Kidney (tissue), 14 donors: ENCODE results near the gene ARHGEF3. TPM values are rescaled to one million over a fixed set of nuclear protein-coding genes. Genes with fewer than 3 reads are reported as not detected.
"Not testable (repeated sequence)": the region's sequence is repeated elsewhere in the genome, so short reads cannot be mapped to it uniquely, and the experiment has no call there.

Experiments used
- DNase-seq, 5 donors: peaks; one replicate each; pipeline ENCODE4 v3.0.0-alpha.2; 2013 to 2020
- FAIRE-seq: peaks from 2 replicates; lab custom pipeline; 2012; peaks lifted over from hg19 to GRCh38; lab: Jason Lieb, UNC
- H3K27ac ChIP-seq, 2 donors: one replicate each; pipeline ENCODE4 v1.7.0; 2013; ENCODE audit warnings: low read depth in 2 of 2, low read length in 2 of 2, inconsistent platforms in 1 of 2
- H3K27me3 ChIP-seq: one replicate; pipeline ENCODE4 v1.7.1; 2013; ENCODE audit warnings: low read length, inconsistent platforms; ENCODE audit not compliant: control insufficient read depth, insufficient read depth
- H3K36me3 ChIP-seq, 3 donors: one replicate each; pipeline versions ENCODE4 v1.7.0 to v1.7.1; 2013; ENCODE audit warnings: low read length in 3 of 3, control low read depth in 1 of 3, inconsistent platforms in 1 of 3; ENCODE audit not compliant: insufficient read depth in 3 of 3, control insufficient read depth in 2 of 3
- H3K4me1 ChIP-seq, 3 donors: one replicate each; pipeline versions ENCODE4 v1.7.0 to v1.7.1; 2013; ENCODE audit warnings: low read length in 3 of 3, inconsistent platforms in 1 of 3, low read depth in 1 of 3; ENCODE audit not compliant: control insufficient read depth in 2 of 3, insufficient read depth in 2 of 3
- H3K4me3 ChIP-seq, 3 donors: one replicate each; pipeline versions ENCODE4 v1.7.0 to v1.8.1; 2013; ENCODE audit warnings: low read length in 3 of 3, control low read depth in 1 of 3, inconsistent platforms in 1 of 3
- H3K9ac ChIP-seq, 3 donors: one replicate each; pipeline versions ENCODE4 v1.7.0 to v1.7.1; 2013; ENCODE audit warnings: low read length in 3 of 3, control low read depth in 1 of 3, inconsistent platforms in 1 of 3
- H3K9me3 ChIP-seq, 3 donors: one replicate each; pipeline versions ENCODE4 v1.7.0 to v1.7.1; 2013; ENCODE audit warnings: low read length in 3 of 3, control low read depth in 1 of 3, inconsistent platforms in 1 of 3; ENCODE audit not compliant: control insufficient read depth in 2 of 3, insufficient read depth in 1 of 3
- CTCF ChIP-seq: IDR thresholded peaks from 3 replicates; pipeline ENCODE4 v1.5.1; 2012; ENCODE audit warnings: mild to moderate bottlenecking, moderate library complexity, borderline replicate concordance; ENCODE audit not compliant: insufficient read depth; ENCODE audit errors: extremely low read depth
- intact Hi-C: fragments of 100-400 bp; cut with DNase I; formaldehyde crosslinking; loops from one replicate; pipeline ENCODE4 v1.11.1; 2022
- polyA plus RNA-seq: library from polyadenylated mRNA; stranded (reverse); fragments of 350-450 nt; fragmentation: Illumina TruSeq; extraction: RNeasy Lipid Tissue Mini Kit (QIAGEN cat#74804); gene quantifications from one replicate; pipeline ENCODE4 v1.2.3, GENCODE V29; 2014; ENCODE audit warnings: low read depth, low replicate concordance; ENCODE audit not compliant: insufficient read depth
- total RNA-seq: library from RNA; stranded (reverse); fragmentation: NEBNext Ultra II Directional; extraction: Animal tissue kit (Norgen Biotek cat#: 25700); gene quantifications from one replicate; pipeline ENCODE4 v1.2.1, GENCODE V29; 2021
- donor health status: control.
- donor health status: control.
- donor health status: control.
- donor health status: control.
- donor health status: control.
- donor health status: DM: yes; HTN: yes; CAD: no.
- donor health status: Normal renal cell carcinoma (clear cell type).

The ARHGEF3 gene
- total and polyA plus RNA-seq, 2 donors from 2014 or later, result 25.8 to 56.3 TPM

DNA sequence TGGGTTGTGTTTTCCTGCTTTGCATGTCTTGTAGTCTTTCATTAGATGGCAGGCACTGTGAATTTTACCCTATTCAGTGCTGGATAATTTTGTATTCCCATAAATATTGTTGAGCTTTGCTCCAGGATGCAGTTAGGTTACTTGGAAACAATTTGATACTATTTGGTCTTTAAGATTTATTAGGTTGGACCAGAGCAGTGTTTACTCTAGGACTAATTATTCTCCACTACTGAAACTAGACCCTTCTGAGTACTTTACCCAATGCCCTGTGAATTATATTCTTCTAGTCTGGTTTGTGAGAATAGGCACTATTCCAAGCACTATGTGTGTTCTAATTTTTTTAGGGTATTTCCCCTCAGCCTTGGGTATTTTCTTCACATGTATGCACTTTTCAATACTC is 80.9 kb downstream of the ARHGEF3 start:
- Histone ChIP-seq H3K9ac (no peak overlapping the region), H3K9me3 (no peaks in the 10 kb centered on the region), H3K27ac (no peak overlapping the region), H3K4me3 (no peak overlapping the region), H3K36me3 (peaks cover 0 to 2% (median 0%) of the 10 kb centered on the region in 3 donors), H3K4me1 (peaks cover 0 to 6% (median 5%) of the 10 kb centered on the region in 3 donors), H3K27me3 (no peaks in the 10 kb centered on the region)
- DNase-seq, result peak in 2 of 5 donors; percentile 81 to 86
- intact Hi-C loops, result no loop called here
- no peak for FAIRE-seq
- TF ChIP-seq CTCF, result no peak

DNA sequence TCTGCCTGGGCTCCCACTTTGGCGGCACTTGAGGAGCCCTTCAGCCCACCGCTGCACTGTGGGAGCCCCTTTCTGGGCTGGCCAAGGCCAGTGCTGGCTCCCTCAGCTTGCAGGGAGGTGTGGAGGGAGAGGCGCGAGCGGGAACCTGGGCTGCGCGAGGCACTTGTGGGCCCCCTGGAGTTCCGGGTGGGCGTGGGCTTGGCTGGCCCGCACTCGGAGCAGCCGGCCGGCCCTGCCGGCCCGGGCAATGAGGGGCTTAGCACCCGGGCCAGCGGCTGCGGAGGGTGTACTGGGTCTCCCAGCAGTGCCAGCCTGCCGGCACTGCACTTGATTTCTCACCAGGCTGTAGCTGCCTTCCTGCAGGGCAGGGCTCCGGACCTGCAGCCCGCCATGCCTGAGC is 82.9 kb downstream of the ARHGEF3 start:
- not testable (repeated sequence) for DNase-seq, H3K36me3 ChIP-seq, H3K9ac ChIP-seq, FAIRE-seq, H3K4me1 ChIP-seq, H3K27me3 ChIP-seq, H3K4me3 ChIP-seq, H3K9me3 ChIP-seq, H3K27ac ChIP-seq
- intact Hi-C loops, result loop anchor here (10.0 kb wide), 1 partner anchor 76 kb away; no protein-coding TSS in a partner anchor

GRCh38 chr3:56711344-56711743 is 90.4 kb downstream of the ARHGEF3 start:
- no peak for TF ChIP-seq CTCF
- no peak overlapping the region for H3K4me3 ChIP-seq
- no peak for FAIRE-seq
- H3K9ac ChIP-seq, result no peak overlapping the region
- intact Hi-C loops, result loop anchor here (10.0 kb wide), 1 partner anchor 83 kb away; no protein-coding TSS in a partner anchor
- no peaks in the 10 kb centered on the region for H3K27me3 ChIP-seq
- H3K4me1 ChIP-seq, result no peaks in the 10 kb centered on the region
- H3K9me3 ChIP-seq, result no peaks in the 10 kb centered on the region
- H3K36me3 ChIP-seq, result no peaks in the 10 kb centered on the region
- no peak overlapping the region for H3K27ac ChIP-seq
- no peak for DNase-seq

- H3K4me1 ChIP-seq, intact Hi-C loops, FAIRE-seq, H3K4me3 ChIP-seq, H3K9me3 ChIP-seq, H3K9ac ChIP-seq, H3K27ac ChIP-seq, H3K36me3 ChIP-seq, H3K27me3 ChIP-seq, DNase-seq: not testable (repeated sequence)
Measured at GRCh38 chr3:56707412-56707811, 94.3 kb downstream of the ARHGEF3 start.
